8988T (cell line): ENCODE measurements around the gene CYP4A11.
"Not testable (repeated sequence)": the region's sequence is repeated elsewhere in the genome, so short reads cannot be mapped to it uniquely, and the experiment has no call there.

ENCODE experiments used
- DNase-seq: peaks from one replicate; pipeline ENCODE4 v3.0.0; 2011

Gene CYP4A11

GRCh38 chr1:46910790-46911189 is 30.5 kb downstream of the CYP4A11 start:
- no peak for DNase-seq

GRCh38 chr1:46903481-46903880 is 37.8 kb downstream of the CYP4A11 start:
- no peak for DNase-seq

- no peak for DNase-seq
Measured at GRCh38 chr1:46900401-46900800, 40.9 kb downstream of the CYP4A11 start.

GRCh38 chr1:46881656-46882055 is 59.6 kb downstream of the CYP4A11 start:
- DNase-seq: not testable (repeated sequence)
